ENCODE data around the gene POLR1H. TPM values are rescaled to one million over a fixed set of nuclear protein-coding genes. Genes with fewer than 3 reads are reported as not detected.

The POLR1H gene
- total RNA-seq, 2 experiments from 2014 or later, result 53.0 to 58.1 TPM

GRCh38 chr6:30111266-30111856, 50.3 kb downstream of the POLR1H start:
- Mint-ChIP-seq H3K4me1 (ENCODE audit: low read depth) (peaks cover 13% of the 10 kb centered on the region), H3K9me3 (no peaks in the 10 kb centered on the region), H3K36me3 (ENCODE audit: low read depth) (no peaks in the 10 kb centered on the region), H3K27me3 (peaks cover 49% of the 10 kb centered on the region), H3K4me3 (no peak overlapping the region), H3K27ac (no peak overlapping the region)
- POLR2A ChIA-PET, result no interaction called here
- CTCF ChIA-PET, result interaction anchor here (2.9 to 7.7 kb wide), 2 partner anchors 8 to 20 kb away, joined by 19 to 61 read pairs; no protein-coding TSS in a partner anchor
- ATAC-seq (no peak), DNase-seq (no peak)
- intact Hi-C loops (cut with micrococcal nuclease), result no loop called here
- TF ChIP-seq, protein P1, sequence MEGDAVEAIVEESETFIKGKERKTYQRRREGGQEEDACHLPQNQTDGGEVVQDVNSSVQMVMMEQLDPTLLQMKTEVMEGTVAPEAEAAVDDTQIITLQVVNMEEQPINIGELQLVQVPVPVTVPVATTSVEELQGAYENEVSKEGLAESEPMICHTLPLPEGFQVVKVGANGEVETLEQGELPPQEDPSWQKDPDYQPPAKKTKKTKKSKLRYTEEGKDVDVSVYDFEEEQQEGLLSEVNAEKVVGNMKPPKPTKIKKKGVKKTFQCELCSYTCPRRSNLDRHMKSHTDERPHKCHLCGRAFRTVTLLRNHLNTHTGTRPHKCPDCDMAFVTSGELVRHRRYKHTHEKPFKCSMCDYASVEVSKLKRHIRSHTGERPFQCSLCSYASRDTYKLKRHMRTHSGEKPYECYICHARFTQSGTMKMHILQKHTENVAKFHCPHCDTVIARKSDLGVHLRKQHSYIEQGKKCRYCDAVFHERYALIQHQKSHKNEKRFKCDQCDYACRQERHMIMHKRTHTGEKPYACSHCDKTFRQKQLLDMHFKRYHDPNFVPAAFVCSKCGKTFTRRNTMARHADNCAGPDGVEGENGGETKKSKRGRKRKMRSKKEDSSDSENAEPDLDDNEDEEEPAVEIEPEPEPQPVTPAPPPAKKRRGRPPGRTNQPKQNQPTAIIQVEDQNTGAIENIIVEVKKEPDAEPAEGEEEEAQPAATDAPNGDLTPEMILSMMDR (IDR thresholded peaks at IDR 0.05), result no peak

GRCh38 chr6:30112402-30112994, 51.4 kb downstream of the POLR1H start:
- no peaks in the 10 kb centered on the region for H3K36me3 Mint-ChIP-seq (ENCODE audit: low read depth)
- POLR2A ChIA-PET, result interaction anchor here (0.7 to 0.8 kb wide), 2 partner anchors 23 to 46 kb away, joined by 3 to 4 read pairs; partner anchors contain the start of gene TRIM40
- TF ChIP-seq, protein P1 (IDR thresholded peaks at IDR 0.05), result no peak
- H3K9me3 Mint-ChIP-seq, result no peaks in the 10 kb centered on the region
- H3K4me1 Mint-ChIP-seq (ENCODE audit: low read depth), result peaks cover 13% of the 10 kb centered on the region
- no peak for DNase-seq
- CTCF ChIA-PET, result interaction anchor here (2.9 to 7.7 kb wide), 2 partner anchors 9 to 19 kb away, joined by 19 to 61 read pairs; no protein-coding TSS in a partner anchor
- peaks cover 45% of the 10 kb centered on the region for H3K27me3 Mint-ChIP-seq
- ATAC-seq, result no peak
- intact Hi-C loops (cut with micrococcal nuclease), result no loop called here
- H3K4me3 Mint-ChIP-seq, result no peak overlapping the region
- no peak overlapping the region for H3K27ac Mint-ChIP-seq

DNA sequence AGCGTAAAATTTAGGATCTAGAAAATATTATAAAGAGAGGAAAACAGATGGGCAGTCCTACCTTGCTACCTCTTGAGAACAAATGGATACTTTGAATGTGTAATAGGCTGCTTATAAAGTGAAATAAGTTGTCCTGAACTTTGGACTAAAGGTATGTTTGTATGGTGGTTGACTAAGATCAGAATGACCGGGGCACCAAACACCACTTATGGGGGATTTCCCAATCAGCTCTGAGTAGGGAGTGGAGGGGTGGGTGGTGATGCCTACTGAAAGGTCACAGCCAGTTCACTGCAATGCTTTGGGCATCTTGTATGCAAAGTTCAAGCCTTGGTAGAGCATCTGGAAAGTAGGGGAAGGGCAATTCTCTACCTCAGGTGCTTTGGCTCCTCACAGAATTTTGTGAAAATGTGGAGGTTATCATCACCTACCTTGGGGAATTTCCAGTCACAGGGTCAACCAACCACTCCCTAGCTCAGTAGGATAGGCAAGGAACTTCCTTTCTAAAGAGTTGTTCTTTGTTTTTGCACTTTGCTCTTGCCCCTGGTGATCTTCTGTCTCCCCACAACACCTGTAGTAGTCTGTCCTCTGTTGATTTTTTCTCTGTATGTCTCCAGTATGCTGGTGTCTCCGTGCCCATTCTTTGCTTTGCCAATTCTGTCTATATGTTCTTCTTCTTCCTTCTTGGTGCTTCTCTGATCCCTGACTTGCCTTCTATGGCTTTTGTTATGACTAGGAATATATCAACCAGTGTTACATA, 52.1 kb downstream of the POLR1H start, which contains the start of gene TRIM31:
Gene TRIM31 (minus strand): TSS at position 88 of the 757 bp plus-strand sequence. CDS start 285 bp downstream, outside the sequence.
- ChIA-PET CTCF (interaction anchor here (2.9 to 7.7 kb wide), 2 partner anchors 10 to 18 kb away, joined by 19 to 61 read pairs; no protein-coding TSS in a partner anchor), POLR2A (interaction anchor here (0.8 kb wide), 1 partner anchor 23 kb away, joined by 3 read pairs; the partner anchor contains the start of gene TRIM40)
- Mint-ChIP-seq H3K27me3 (peaks cover 39% of the 10 kb centered on the region), H3K36me3 (ENCODE audit: low read depth) (no peaks in the 10 kb centered on the region), H3K27ac (no peak within 1 kb of the TSS), H3K4me3 (no peak within 1 kb of the TSS), H3K9me3 (no peaks in the 10 kb centered on the region), H3K4me1 (ENCODE audit: low read depth) (peaks cover 13% of the 10 kb centered on the region)
- TF ChIP-seq, protein P1 (IDR thresholded peaks at IDR 0.05), result no peak
- peak; percentile 87 for ATAC-seq
- peak; percentile 52 for DNase-seq
- intact Hi-C loops (cut with micrococcal nuclease), result no loop called here

- DNase-seq, result no peak
- Mint-ChIP-seq H3K9me3 (no peaks in the 10 kb centered on the region), H3K36me3 (ENCODE audit: low read depth) (no peaks in the 10 kb centered on the region), H3K4me1 (ENCODE audit: low read depth) (peaks cover 13% of the 10 kb centered on the region), H3K27me3 (peaks cover 37% of the 10 kb centered on the region), H3K4me3 (no peak overlapping the region), H3K27ac (no peak overlapping the region)
- ATAC-seq, result no peak
- TF ChIP-seq, protein P1 (IDR thresholded peaks at IDR 0.05), result no peak
- POLR2A ChIA-PET, result no interaction called here
- intact Hi-C loops (cut with micrococcal nuclease), result no loop called here
- CTCF ChIA-PET, result interaction anchor here (1.1 to 7.7 kb wide), 2 partner anchors 11 to 18 kb away, joined by 4 to 61 read pairs; no protein-coding TSS in a partner anchor
Measured at GRCh38 chr6:30113841-30114240, 52.8 kb downstream of the POLR1H start.

Other genes starting within 250 kb of the POLR1H start
- gene HLA-G, start 233.4 kb upstream of the POLR1H start, total RNA-seq, result 1 to 10 TPM; 3.0 to 3.8 TPM
- gene HLA-A, start 118.7 kb upstream of the POLR1H start, total RNA-seq, result 1,000 to 10,000 TPM; 1,275 to 1,335 TPM
- gene PPP1R11, start 5.9 kb downstream of the POLR1H start, total RNA-seq, result 10 to 100 TPM; 33.8 to 34.1 TPM
- not detected for gene RNF39, start 14.5 kb downstream of the POLR1H start, total RNA-seq
- gene TRIM31, start 51.8 kb downstream of the POLR1H start, total RNA-seq, result not detected
- gene TRIM40, start 74.9 kb downstream of the POLR1H start, total RNA-seq, result not detected
- gene TRIM10, start 99.9 kb downstream of the POLR1H start, total RNA-seq, result not detected
- gene TRIM15, start 102.3 kb downstream of the POLR1H start, total RNA-seq, result not detected
- 10 to 100 TPM; 43.4 to 45.0 TPM for gene TRIM26, start 152.1 kb downstream of the POLR1H start, total RNA-seq

All from activated CD8-positive, alpha-beta T cell treated with anti-CD3 and anti-CD28 coated beads for 36 hours (primary cell).